HG03457 (cell line): ENCODE results near the gene PSMB5.

Source experiments
- ATAC-seq: cut with Tn5 transposase; IDR thresholded peaks from one replicate; pipeline ENCODE4 v1.9.1; 2021; ENCODE audit warnings: moderate number of reproducible peaks; ENCODE audit not compliant: unreplicated experiment

Gene PSMB5

DNA sequence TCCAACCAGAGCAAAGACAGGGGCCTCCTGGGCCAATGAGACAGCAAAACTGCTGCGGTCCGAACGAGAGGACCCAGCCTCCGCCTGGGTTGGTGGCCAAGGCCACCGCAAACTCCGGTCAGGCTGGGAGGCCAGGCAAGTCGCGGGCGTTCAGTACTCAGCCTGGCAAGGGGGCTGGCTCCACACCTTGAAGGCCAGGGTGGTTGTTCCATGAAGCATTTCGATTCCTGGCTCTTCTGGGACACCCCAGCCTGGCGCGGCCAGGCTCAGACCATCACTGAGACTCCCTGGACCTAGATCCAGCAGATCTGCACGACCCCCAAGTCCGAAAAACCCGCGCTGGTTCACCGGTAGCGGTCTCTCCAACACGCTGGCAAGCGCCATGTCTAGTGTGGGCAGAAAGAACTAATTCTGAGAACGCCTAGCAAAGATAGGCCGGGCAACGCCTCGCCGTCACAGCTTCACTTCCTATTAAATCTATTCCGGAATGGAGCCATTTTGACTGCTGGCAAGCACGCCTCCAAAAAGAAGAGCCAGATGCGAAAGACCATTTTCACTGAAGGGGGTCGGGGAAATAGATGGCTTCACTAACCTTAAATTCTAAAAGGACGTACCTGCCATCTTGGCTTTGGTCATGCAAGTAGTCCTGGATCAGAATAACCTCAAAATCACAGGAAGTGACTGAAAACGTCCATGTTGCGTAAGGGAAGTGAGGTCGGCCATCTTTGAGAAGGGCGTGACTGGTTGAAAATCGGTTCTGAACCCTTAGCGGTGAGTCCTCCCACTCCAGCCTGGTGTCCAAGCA lies at the start of gene PSMB5:
Gene PSMB5 (minus strand): TSS at position 403 of the 805 bp plus-strand sequence. CDS start 19 bp downstream, at position 384.
- ATAC-seq: peak; percentile 72

- no peak for ATAC-seq
These were observed 45.8 kb upstream of the PSMB5 start for GRCh38 chr14:23080474-23080873.

GRCh38 chr14:23079716-23080115 lies 45.0 kb upstream of the PSMB5 start:
- no peak for ATAC-seq

DNA sequence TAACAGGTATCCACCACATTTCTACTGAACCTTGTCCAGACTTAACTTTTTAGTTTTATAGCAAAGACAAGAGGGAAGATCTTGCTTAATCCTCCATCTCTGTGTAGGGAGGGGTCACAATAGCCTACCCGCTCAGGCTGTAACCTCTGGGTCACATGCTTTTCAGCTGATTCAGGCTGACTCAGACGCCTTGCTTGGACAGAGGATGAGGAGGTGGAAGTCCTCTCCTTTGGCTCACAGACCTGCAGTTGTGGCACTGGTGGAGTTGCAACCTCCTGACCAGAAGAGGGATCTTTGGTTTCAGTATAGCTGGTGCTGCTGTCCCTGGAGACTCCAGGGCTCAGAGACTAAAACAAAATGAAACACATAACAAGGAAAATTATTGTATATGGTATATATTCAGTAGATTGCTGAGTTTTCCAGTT lies 44.0 kb upstream of the PSMB5 start:
- ATAC-seq: no peak

DNA sequence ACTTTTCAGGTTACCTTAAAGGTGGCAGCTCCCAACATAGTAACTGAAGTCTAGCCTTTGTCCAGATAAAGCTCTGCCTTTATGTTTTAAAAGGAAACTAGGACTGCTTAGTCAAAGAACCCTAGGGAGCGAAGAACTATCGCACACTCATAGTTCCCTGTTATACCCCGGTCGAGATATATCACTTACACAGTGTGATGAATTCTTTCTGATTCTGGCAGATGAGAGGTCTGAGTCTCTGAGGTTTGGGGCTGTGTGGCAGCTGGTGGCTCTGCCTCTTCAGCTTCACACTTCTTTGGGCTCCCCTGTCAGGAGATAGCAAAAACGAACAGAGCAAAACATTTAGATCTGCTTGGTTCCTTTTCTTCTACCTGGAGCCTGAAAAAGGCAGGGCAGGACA lies 43.3 kb upstream of the PSMB5 start:
- ATAC-seq: no peak

DNA sequence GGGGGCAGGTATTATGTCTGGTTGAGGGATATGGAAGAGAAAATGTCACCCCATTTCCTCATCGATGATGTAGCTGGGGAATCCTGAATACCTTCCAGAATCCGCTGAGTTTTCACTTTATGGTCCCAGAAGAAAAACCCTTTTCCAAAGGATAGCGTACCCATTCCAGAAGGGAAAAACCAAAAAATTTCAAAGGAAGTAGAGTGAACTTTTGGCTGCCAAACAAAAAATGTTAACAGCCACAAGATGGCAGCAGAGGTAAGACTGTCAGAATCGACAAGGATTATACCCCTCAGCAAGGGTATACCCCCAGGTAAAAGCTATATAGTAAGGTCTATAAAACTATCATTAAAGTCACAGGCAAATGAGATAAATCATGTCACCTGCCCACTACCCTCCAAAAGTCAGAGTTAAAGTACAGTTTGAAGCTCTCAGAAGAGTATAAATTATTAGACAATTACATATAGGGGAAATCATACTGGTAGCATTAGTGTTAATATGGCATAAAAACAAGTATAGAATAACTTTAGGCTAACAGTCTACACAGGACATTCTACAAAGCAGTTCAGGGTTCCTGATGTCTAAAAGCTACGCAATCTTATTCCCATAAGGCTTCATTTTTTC lies 42.2 kb upstream of the PSMB5 start:
- ATAC-seq: no peak

DNA sequence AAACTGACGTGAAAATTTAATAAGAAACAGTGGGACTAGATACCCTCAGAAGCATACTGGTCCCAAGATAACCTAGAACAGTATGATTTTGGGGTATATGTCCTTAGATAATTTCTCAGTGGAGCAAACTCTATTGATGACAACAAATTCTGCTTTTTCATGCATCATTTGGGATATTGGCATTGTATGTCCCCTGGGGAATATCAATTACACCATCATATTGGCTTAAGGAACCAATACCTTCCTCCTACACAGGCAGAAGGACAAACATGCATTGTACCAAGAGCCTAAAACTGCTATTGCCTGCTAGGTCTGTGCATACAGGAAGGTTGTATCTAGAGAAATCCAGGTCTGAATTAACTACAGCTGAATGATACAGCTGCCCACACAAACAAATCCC lies 40.2 kb upstream of the PSMB5 start:
- ATAC-seq: no peak

DNA sequence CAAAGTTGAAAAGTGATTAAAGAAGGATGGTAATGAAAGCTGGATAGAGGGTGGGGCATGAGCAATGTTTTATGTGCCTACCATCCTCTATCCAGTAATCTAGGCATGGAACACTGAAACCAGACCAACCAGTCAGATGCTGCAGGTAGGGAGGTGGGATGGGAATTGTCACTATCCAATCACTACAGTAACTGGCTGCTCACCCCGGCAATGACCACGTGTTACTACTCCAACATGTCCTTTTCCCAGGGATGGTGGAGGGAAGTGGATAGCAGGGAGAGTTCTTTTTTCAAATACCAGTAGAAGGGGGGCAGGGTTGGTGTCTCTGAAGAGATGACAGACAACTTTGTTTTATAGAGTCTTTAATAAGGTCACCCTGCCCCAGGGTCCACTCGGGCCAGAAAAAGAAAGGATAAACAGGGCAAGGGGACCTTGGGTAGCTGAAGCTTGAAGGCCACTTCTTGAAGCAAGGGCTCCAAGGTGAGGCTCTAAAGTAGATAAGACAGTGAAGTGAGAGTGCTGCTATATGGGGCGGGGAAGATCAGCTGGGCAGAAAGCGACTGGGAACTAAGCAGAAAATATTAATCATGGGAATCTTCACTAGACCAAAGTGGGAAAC lies 37.3 kb upstream of the PSMB5 start:
- ATAC-seq: no peak

DNA sequence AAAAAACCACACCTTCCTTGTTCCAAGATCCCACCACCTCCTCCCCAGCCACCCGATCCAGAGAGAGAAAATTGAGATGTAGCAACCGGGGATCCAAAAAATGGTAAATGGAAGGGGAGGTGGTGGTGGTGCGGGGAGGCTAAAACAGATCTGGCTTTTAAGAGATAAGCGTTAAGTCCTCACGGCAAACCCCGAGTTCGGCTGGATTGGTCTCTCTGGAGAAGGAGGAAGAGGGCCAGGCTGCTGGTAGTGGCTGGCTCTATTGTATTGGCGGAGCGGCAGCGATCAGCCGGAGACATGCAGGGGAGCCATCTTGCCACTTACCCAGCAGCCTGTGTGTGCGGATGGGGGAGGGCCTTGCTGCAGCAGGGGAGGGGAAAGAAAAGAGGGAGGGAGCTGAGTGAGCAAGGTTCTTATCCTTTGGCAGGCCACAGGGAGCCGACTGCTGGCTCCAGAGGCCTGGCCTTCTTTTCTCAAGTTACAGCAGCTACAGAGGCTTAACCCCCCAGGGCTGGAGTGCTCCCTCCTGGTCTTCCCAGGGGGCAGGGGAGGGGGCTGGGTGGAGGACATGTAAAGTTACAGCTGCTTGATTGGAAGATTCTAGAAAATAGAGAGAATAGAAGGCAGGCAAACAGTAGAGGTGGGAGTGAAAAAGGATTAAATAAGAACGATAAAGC lies 36.7 kb upstream of the PSMB5 start:
- ATAC-seq: peak; percentile 68

GRCh38 chr14:23070262-23071129 lies 35.8 kb upstream of the PSMB5 start:
- ATAC-seq: no peak

- ATAC-seq: no peak
These were observed 34.7 kb upstream of the PSMB5 start for GRCh38 chr14:23069413-23069806.

GRCh38 chr14:23068789-23069412 lies 34.2 kb upstream of the PSMB5 start:
- ATAC-seq: no peak

DNA sequence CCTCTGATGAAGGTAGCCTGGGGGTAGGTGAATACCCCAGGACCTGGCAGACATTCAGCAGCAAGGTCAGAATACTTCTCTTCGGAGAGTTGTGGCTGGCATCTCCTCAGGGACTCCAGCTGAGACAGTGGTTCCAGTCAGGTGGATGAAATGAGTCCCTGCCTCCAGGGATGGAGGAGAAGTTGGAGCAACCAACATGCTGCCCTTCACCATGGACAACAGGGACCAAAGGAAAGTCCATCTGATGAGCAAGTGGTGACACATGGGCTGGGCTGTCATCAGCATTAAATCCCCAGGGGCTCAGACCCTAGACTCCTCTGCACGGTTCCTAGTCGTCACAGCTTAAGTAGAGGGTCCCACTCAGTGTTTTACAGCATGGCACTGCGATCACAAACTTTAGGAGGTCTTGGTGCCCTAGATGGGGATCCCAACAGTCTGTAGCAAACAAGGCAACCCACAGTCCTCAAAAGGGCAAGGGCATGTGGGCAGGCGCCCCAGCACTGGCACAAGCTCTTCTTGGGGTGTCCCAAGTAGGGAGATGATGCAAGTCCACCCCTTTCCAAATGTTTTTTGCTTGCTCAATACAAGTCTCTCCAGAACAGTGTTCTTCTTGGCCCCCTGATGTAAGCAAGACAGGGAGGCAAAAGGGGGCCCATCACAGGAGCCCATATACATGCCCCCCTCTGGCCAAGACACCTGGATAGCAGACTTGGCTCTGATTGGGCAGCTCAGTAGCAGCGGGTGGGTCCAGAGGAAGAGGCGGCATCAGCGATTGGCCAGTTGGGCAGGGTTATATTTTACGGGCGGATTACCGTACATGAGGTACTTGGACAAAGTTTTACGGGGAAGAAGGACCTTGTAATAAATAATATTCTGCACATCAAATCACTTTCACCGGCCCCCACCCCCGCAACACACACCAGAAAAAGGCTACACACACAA lies 33.4 kb upstream of the PSMB5 start:
- no peak for ATAC-seq

DNA sequence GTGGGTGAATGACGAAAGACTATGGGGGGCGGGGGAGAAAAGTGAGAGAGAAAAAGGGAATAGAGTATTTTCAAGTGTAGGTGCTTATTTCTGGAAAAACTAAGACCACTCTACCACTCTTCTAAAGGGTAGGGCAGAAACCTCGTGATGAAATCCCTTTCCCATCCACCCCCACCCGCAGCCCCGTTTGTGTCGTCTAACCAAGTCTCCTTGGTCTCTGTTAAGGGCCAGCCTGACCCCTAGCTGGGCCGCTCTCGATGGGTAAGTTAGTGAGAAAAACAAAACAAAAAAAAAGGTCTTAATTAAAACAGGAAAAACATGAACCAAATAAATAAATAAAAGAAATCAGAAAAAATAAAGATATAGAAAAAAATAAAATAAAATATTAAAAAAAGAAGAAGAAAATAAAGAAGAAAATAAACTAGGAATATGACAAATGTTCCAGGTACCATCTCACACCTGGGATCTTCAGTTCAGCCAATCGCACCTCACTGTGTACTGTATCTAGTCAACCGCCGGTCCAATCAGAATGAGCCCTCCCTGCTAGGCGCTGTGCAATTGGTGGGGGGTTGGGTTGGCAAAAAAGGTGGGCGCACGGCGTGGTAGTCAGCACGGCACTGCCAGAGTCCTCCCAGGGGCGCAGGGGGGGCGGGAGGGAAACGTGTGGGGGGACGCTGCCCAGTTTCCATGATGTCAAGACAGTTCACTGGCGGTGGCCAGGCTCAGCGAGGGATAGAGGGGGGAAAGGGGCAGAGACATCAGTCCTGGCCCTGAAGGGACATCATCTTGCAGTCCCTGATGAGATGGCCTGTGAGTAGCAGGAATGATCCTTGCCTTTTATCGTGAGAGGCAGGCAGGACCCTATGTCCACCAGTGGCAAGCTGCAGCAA lies 32.4 kb upstream of the PSMB5 start:
- no peak for ATAC-seq

GRCh38 chr14:23066368-23066767 lies 31.7 kb upstream of the PSMB5 start:
- no peak for ATAC-seq

DNA sequence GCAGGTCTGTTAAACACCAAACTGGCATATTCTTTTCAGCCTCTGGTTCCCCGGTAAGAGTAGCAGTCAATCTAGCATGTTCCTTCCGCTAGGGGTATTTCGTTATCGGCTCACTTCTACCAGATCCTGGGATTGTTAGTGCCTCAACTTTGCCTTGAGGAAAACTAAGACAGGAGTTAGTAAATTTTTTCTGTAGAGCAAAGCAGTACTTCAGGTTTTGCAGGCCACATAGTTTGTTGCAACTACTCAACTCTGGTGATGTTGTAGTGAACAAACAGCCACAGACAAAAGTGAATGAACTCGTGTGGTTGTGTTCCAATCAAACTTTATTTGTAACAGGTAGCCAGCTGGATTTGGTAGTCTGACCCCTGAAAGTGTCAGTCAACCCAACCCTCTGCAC lies 28.9 kb upstream of the PSMB5 start:
- ATAC-seq: no peak

DNA sequence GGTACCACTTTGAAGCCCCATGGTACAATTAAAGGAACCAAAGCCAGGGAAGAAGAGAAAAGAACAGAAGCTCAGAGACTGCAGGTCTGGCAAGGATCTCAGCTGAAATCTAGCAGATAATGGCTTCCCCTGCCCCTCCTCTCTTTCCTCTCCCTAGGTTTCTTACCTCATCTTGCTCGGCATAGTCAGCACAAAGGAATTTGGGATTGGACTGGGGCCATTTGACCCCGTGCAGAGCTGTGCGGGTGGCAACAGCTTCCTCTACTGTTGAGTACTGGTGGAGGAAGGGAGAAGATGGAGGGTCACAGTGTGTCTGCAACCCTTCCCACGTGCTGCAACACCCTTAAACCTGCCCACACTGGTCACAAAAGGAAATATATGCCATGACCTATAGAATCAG lies 27.3 kb upstream of the PSMB5 start:
- no peak for ATAC-seq
